HG03097 (cell line): ENCODE results near the gene RYR2.
"Not testable (repeated sequence)": the region's sequence is repeated elsewhere in the genome, so short reads cannot be mapped to it uniquely, and the experiment has no call there.

Experiments
- ATAC-seq: cut with Tn5 transposase; IDR thresholded peaks from one replicate; pipeline ENCODE4 v1.9.1; 2021; ENCODE audit not compliant: unreplicated experiment, low FRiP score

RYR2 gene

GRCh38 chr1:237070519-237070918 is 28.5 kb downstream of the RYR2 start:
- no peak for ATAC-seq

DNA sequence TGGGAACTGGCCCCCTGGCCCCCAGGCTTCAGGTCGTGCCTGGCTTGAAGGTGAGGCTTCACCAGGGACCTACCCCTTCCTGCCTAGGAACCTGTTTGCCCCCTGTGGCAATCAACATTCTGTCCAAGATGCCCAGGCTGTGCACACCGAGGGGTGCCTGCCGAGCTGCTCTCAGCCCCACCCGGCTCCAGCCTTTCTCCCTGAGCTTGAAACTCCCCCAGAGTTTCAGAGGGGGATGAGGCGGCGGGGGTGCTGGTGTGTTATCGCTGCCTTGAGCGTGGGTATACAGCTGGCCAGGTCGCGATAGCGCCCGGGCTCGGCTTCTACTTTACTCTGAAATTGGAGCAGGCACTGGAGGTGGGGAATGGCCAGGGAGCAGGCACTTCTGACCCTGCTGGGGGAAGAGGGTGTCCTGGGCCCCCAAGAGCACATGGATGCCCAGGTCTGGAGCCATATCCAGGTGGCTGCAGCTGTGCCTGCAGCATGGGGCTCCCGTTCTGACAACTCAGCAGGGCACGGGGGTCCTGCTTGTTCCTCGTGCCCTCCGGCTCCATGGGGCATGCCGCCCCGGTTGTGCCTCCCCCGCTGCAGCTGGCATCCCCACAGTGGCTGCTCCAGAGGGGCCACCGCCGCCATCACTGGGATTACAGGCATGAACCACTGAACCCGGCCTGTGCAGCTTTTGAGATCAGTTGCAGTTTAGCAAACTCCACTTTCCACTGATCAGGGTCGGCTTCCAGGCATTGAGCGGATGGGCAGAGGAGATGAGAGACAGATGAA is 29.8 kb downstream of the RYR2 start:
- ATAC-seq: no peak

DNA sequence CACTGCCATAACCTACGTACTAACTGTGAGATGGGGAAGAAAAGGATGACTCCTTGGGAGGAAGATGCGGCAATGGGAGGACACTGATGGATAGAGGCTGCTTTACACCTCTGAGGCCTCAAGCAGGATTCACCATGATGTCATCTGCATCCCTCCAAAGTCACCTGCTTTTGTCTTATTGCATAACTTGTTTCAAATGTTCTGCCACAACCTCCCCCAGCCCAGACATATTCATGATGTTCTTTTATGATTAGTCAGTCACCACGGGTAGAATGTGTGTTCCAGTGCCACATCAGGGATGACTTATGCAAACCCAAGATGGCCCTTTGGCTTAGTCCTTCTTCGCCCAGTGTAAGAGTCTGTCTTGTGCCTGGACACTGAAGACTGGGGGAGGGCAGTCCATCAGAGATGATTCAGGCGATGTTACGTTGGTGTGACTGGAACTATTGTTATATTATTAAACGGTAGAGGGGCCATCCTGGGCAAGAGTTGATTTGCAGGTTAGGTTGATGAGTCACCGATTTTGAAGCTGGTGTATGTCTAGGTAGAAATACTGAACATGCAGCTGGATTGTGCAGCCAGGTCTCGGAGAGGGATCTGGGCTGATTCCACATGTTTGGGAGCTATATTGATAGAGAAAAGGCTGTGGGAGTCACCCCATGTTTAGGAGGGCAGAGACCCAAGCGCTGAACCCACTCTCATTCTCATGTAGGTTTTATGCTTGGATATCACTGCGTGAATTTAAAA is 32.6 kb downstream of the RYR2 start:
- no peak for ATAC-seq

- ATAC-seq: no peak
Observed at GRCh38 chr1:237084341-237085077, 42.5 kb downstream of the RYR2 start.

- ATAC-seq: no peak
Observed at GRCh38 chr1:237091691-237092090, 49.7 kb downstream of the RYR2 start.

DNA sequence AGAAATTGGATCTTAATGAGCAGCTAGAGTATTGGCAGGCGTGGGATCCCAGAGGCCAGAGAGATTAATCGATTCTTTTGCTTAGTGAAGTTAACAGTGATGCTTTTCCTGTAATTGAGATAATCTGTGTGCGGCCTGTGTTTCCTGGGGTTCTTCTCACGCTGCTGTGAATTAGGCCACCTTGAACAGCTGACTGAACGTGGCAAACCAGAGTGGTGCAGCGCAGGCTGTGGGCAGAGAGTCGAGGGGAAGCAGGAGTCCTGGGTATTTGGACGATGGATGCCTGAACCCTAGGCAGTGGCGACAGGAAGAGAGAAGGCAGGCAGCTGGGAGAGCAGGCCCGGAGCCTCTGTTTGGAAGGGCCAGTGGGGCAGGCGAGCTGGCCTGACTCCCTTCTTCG is 51.7 kb downstream of the RYR2 start:
- no peak for ATAC-seq

DNA sequence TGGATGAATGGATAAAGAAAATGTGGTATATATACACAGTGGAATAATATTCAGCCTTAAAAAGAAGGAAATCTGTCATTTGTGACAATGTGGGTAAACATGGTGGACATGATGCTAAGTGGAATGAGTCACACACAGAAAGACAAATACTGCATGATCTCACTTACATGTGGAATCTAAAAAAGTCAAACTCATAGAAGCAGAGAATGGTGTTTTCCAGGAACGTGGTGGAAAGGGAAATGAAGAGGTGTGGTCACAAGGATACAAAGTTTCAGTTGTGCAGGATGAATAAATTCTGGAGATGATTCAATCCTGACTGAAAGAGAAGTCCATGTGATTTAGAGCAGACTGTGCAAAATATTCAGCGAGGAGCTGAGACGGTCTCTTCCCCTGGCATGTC is 56.6 kb downstream of the RYR2 start:
- ATAC-seq: no peak

DNA sequence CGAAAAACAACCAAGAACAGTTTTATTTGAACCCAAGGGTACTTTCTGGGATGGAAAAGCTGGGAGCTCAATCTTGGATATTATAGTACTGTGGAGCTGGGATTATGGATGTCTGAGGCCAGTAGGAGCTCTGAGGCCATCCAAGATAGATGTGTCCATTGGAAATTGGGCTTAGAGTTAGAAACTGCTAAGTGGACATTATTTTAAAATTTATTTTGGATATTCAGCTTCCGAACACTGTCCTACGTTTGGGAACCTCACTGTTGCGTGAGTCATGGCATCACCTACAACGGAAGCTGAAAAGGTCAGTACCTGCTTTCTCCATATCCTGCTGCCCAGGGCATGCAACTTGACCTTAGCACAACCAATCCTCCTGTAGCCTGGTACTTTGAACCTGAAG is 61.0 kb downstream of the RYR2 start:
- no peak for ATAC-seq

DNA sequence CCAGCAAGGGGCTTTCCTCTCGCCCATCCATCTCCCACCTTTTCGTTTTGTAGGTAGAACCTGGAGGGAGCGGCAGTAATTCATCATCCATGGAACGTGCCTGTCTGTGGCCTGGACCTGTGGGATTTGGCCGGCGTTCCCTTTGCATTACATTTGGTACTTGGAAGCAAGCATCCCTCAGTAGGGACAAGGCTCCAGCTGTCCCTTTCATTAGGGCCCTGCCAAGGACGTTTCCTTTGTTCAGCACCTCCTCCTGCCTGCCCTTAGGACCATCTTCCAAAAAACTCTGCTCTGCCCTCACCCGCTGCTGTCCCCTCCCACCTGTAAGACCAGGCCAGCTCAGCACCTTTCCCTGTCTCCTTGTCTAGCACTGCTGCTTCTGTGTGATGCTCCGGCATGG is 62.1 kb downstream of the RYR2 start:
- no peak for ATAC-seq

GRCh38 chr1:237105826-237106225 is 63.8 kb downstream of the RYR2 start:
- ATAC-seq: no peak

DNA sequence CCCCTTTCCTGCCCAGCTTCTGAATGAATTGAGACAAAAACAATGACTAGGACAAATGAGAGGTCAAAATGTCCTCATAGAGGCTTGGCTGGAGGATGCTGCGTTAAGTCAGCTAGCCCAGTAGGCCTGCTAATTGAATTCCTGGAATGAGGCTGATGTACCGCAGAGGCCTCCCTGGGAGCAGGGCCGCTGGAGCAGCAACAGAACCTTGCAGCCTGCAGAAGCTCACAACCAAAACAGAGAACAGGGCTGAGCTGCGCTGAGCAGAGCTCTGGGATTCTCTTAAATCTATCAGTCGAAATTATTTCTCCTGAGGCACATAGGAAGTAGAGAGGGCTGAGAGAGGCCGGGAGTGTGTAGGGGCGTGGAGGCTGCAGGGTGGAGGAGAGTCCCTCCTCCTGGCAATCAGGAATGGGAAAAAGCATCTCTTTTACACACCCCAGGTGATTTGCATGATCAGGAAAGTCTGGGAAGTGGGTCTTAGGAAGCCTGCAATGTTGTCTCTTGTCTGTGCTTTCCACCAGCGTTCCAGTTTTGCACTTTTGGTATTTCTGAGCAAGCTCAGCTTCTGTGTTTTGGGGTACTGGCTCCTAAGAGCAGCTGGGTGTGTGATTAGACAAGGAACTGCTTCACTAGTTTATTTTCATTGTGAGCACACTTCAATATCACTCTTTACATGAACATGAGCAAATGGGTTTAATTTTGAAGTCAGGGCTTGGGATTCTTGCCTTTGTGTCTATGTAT is 66.5 kb downstream of the RYR2 start:
- no peak for ATAC-seq

DNA sequence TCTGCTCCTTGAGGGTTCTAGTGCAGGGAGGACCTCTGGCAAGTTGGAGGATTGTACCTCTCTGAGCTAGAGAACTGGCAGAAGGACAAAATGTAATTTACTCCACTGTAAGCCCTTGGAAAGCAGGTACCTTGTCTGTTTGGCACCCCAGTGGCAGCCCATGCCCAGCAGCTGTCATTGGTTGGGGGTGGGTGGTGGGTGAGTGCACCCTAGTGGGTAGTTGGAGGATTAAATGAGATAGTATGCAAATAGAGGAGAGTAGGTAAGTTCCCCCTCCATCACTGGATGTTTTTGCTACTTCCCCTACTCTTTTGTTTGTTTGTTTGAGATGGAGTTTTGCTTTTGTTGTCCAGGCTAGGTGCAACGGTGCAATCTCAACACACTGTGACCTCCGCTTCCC is 69.8 kb downstream of the RYR2 start:
- ATAC-seq: no peak

GRCh38 chr1:237112663-237113062 is 70.7 kb downstream of the RYR2 start:
- no peak for ATAC-seq

DNA sequence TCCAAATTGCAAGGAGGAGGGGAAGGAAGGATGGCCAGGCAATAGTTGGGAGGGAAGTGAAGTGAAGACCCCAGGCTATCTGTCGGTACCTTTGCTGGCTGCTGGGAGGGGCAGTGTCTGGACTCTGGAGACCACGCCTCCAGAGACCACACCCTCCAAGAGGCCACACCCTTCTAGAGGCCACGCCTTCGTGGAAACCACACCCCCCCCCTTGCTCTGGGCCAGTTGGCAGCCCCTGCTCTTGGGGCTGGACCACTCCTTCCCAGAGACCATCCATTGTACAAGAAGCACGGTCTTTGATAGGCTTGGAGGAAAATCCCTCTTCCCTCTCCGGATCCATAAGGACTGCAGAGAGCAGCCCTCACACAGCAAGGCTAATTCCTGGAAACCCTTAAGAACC is 73.1 kb downstream of the RYR2 start:
- ATAC-seq: no peak

- ATAC-seq: no peak
Observed at GRCh38 chr1:237119091-237119490, 77.1 kb downstream of the RYR2 start.

DNA sequence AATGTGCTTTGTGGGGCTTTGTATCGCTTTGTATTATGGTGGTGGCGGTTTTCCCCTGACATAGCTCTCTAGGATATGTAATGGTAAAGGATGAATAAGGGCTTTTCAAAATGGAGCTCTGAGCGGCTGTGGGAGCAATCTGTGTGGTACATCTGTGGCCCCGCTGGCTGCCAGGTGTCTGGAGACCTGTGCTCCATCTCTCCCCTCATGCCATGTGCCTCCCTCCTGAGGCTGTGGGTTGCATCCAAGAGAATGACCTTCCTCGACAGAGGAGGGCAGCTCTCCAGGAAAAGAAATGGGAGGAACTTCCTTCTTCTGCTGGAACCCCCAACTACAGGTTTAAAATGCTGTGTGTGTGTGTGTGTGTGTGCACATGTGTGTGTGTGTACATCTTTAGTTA is 78.7 kb downstream of the RYR2 start:
- ATAC-seq: no peak

DNA sequence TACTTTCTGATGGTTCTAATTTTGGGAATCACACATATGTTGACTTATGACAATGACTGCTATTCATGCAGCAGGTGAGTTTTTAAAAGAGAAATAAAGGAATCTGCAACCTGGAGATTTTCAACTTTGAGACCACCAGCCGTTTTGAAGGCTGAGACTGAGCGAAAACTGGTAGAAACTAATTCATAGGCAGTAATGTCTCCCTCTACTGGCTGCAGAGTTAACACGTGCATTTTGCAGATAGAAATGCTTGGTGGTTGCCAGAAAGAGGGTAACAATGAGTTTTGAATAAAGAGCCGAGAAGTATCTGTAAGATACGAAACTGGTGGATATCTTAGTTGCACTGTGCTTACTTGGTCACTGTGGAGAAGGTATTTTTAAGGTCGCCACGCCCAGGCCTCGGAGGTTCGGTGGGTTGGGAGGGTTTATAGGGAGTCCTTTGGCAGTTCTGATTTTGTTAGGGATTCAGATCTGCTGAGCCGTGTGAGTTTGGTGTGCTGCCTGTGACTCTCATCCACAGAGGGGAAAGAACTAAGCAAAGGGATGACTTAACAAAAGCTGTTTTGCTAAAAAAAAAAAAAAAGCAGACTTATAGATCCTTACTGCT is 83.0 kb downstream of the RYR2 start:
- no peak for ATAC-seq

GRCh38 chr1:237126180-237126579 is 84.2 kb downstream of the RYR2 start:
- ATAC-seq: no peak

GRCh38 chr1:237127301-237127700 is 85.3 kb downstream of the RYR2 start:
- ATAC-seq: not testable (repeated sequence)

DNA sequence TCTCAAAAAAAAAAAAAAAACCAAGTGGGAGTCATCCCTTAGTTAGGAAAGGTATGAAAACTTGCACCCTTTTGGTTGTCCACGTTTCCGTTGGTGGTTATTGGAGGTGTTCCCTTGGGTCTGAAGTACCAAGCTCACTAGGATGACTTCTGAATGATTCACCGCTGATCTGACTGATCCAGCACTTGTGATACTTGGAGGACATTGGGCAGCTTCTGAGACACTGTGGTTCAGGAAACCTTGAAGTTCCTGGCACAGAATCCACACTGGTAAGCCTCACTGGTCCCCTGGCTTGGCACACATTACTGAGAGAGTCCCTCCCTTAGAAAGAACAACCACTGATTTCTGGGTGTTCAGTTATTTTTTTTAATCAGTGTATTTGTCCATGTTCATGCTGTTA is 91.9 kb downstream of the RYR2 start:
- no peak for ATAC-seq
